Left ventricle myocardium inferior (tissue), 1 donor: ENCODE data around the gene AHR. TPM values are rescaled to one million over a fixed set of nuclear protein-coding genes. Genes with fewer than 3 reads are reported as not detected.

ENCODE experiments used
- DNase-seq: peaks from one replicate; pipeline ENCODE4 v3.0.0-alpha.2; 2020
- H3K27ac ChIP-seq: fragments of 200-600 bp; replicated peaks from 2 replicates; pipeline ENCODE4 v1.8.0; 2021
- H3K27me3 ChIP-seq: fragments of 200-600 bp; 2 replicates; pipeline ENCODE4 v1.8.0; 2021; ENCODE audit warnings: low read depth
- H3K36me3 ChIP-seq: fragments of 200-600 bp; 2 replicates; pipeline ENCODE4 v1.8.0; 2021
- H3K4me1 ChIP-seq: fragments of 200-600 bp; 2 replicates; pipeline ENCODE4 v1.8.0; 2021
- H3K4me3 ChIP-seq: fragments of 200-600 bp; 2 replicates; pipeline ENCODE4 v1.8.0; 2021; ENCODE audit warnings: mild to moderate bottlenecking, moderate library complexity
- H3K9me3 ChIP-seq: fragments of 200-600 bp; replicated peaks from 2 replicates; pipeline ENCODE4 v1.8.0; 2021
- intact Hi-C: fragments of 100-400 bp; cut with micrococcal nuclease; formaldehyde crosslinking; loops from one replicate; pipeline ENCODE4 v1.11.0; 2022
- total RNA-seq: library from RNA; stranded (reverse); fragmentation: NEBNext Ultra II Directional; extraction: Animal tissue kit (Norgen Biotek cat#: 25700); gene quantifications from one replicate; pipeline ENCODE4 v1.2.1, GENCODE V29; 2021
- TF ChIP-seq, protein P1 (sequence below): fragments of 200-600 bp; IDR thresholded peaks from 2 replicates; pipeline ENCODE4 v1.8.0; 2021; ENCODE audit warnings: antibody characterized with exemption, mild to moderate bottlenecking, borderline replicate concordance
- donor health status: DM: no; HTN: yes; CAD: no; lungs with severe emphysema.

The AHR gene
- total RNA-seq, 1 donor from 2014 or later: 24.9 TPM

DNA sequence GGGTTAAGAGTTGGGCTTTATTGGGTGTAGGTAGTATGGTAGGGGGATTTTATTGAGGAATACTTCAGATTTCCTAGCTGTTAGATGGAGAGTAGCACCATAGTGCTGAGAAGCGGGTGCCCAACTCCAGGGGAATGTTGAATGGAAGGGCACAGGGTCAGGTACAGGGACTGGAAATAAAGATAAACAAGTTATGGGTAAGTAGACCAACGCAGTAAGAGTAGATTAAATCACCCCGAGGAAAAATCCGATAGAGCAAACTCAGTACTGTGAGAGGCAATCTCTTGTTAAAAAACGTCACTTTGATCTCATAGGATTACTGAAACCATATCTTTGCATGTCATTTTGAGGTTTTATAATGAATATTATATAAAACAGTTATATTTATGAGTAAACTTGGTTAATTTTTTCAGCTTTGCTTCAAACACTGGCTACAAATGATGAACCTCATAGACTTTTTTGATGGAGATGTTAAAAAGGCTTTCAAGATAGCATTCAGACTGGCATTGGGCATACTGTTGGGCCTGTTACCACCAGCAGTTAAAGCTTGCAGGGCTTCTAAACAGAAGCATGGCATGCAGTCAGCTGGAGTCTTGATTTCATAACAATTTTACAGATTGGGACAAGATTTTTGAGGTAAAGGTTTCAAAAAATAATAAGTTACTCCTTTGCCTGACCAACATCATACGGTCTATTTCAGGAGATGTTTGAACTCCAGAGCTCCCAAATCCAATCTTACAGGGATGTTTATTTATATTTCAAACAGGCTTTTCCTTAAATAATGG, 7.1 kb downstream of the AHR start:
- H3K27ac ChIP-seq: peak overlapping the region; percentile 97
- H3K4me1 ChIP-seq: peaks cover 90% of the 10 kb centered on the region
- peak overlapping the region; percentile 32 for H3K4me3 ChIP-seq
- TF ChIP-seq, protein P1, sequence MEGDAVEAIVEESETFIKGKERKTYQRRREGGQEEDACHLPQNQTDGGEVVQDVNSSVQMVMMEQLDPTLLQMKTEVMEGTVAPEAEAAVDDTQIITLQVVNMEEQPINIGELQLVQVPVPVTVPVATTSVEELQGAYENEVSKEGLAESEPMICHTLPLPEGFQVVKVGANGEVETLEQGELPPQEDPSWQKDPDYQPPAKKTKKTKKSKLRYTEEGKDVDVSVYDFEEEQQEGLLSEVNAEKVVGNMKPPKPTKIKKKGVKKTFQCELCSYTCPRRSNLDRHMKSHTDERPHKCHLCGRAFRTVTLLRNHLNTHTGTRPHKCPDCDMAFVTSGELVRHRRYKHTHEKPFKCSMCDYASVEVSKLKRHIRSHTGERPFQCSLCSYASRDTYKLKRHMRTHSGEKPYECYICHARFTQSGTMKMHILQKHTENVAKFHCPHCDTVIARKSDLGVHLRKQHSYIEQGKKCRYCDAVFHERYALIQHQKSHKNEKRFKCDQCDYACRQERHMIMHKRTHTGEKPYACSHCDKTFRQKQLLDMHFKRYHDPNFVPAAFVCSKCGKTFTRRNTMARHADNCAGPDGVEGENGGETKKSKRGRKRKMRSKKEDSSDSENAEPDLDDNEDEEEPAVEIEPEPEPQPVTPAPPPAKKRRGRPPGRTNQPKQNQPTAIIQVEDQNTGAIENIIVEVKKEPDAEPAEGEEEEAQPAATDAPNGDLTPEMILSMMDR: no peak
- H3K9me3 ChIP-seq: no peaks in the 10 kb centered on the region
- no peaks in the 10 kb centered on the region for H3K27me3 ChIP-seq
- peaks cover 9% of the 10 kb centered on the region for H3K36me3 ChIP-seq
- intact Hi-C loops: loop anchor here (10.0 kb wide), 1 partner anchor 321 kb away; no protein-coding TSS in a partner anchor
- DNase-seq: no peak

DNA sequence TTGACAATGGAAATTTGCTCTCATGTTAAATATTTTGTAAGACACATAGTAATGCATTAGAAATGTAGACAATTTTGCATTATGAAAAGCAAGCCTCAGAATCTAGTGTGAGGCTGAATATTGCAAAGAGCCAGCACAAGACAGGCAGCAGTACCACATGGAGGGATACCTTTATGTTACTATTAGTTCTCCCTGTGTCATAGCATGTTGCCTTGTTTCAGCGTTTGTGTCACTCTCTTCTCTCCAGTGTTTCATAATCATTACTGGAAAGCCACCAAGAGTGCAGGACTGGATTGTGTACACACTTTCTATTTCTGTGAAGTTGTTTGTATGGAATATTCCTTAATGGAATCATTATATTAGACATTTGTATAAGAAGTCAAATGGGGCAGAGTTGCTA, 8.5 kb downstream of the AHR start:
- intact Hi-C loops: loop anchor here (10.0 kb wide), 1 partner anchor 322 kb away; no protein-coding TSS in a partner anchor
- Histone ChIP-seq H3K4me3 (peak overlapping the region; percentile 29), H3K36me3 (peaks cover 24% of the 10 kb centered on the region), H3K9me3 (no peaks in the 10 kb centered on the region), H3K27me3 (no peaks in the 10 kb centered on the region), H3K4me1 (peaks cover 86% of the 10 kb centered on the region), H3K27ac (peak overlapping the region; percentile 97)
- TF ChIP-seq, protein P1: no peak
- DNase-seq: no peak

DNA sequence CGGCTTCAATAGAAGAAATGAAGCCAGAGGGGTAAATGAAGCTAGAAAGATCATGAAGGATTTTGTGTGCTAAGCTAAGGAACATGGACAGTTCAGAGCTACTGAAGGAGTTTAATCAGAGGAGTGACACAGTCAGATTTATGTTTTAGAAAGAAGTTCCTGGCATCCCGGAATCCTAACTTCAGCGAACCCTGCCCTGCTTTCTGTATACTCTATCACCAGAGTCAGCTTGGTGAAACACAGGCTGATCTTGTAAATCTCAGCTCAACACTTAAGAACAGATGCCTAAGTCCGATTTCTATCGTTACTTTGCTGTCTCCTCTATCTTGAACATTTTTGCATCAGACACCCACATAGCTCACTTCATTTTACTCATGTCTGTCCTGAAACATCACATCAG, 9.1 kb downstream of the AHR start:
- Histone ChIP-seq H3K4me3 (peak overlapping the region; percentile 29), H3K9me3 (no peaks in the 10 kb centered on the region), H3K27me3 (no peaks in the 10 kb centered on the region), H3K4me1 (peaks cover 85% of the 10 kb centered on the region), H3K36me3 (peaks cover 25% of the 10 kb centered on the region), H3K27ac (peak overlapping the region; percentile 97)
- intact Hi-C loops: loop anchor here (10.0 kb wide), 1 partner anchor 323 kb away; no protein-coding TSS in a partner anchor
- TF ChIP-seq, protein P1: no peak
- DNase-seq: no peak

DNA sequence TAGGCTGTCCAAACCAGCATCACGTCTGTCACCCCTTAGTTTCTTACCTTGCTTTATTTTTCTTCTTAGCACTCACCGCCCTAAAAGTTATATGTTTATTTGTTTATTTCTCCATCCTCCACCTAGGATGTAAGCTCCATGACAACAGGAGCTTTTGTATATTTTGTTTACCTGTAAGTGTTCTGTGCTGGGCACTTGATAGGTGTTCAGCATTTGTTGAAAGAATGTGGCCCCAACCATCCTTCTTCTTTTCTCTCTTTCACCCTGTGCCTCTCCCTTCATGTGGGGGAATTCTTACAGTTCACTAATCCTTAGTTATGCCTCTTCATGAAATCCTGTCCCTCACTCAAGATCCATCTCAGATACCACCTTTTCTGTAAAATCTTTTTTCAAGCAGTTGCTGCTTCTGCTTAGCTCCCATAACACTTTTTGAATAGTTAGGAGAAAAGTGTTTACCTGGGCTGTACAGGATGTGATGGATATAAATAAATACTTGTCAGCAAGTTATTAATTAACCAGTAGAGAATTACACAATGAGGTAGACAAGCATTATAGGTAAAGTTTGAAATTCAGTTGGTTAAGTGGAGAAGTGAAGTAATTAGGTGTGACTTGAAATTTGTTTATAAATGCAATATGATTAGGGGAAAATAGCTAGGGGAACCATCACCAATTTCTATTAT, 9.7 kb downstream of the AHR start:
- DNase-seq: no peak
- TF ChIP-seq, protein P1: no peak
- Histone ChIP-seq H3K9me3 (no peaks in the 10 kb centered on the region), H3K4me1 (peaks cover 85% of the 10 kb centered on the region), H3K27me3 (no peaks in the 10 kb centered on the region), H3K36me3 (peaks cover 26% of the 10 kb centered on the region), H3K4me3 (peak overlapping the region; percentile 29), H3K27ac (peak overlapping the region; percentile 97)
- intact Hi-C loops: loop anchor here (10.0 kb wide), 1 partner anchor 323 kb away; no protein-coding TSS in a partner anchor

DNA sequence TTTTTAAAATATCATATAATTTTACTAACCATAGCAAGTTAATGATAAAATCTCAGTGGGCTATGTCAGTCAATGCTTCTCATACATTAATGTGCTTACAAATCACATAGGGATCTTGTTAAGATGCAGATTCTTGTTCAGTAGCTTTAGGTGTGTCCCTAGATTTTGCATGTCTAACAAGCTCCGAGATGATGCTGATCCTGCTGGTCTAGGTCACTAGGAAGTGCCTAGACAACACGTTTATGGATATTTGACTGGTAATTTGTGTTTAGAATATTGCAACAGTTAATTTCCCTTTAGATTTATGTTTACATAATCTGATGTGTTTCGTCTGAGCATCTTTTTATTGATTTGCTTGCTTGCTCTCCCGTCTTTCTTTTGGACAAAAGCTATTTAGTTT, 12.7 kb downstream of the AHR start:
- no peak for DNase-seq
- peak overlapping the region; percentile 71 for H3K27ac ChIP-seq
- TF ChIP-seq, protein P1: no peak
- H3K9me3 ChIP-seq: no peaks in the 10 kb centered on the region
- intact Hi-C loops: no loop called here
- H3K4me1 ChIP-seq: peaks cover 70% of the 10 kb centered on the region
- peaks cover 31% of the 10 kb centered on the region for H3K36me3 ChIP-seq
- no peak overlapping the region for H3K4me3 ChIP-seq
- H3K27me3 ChIP-seq: no peaks in the 10 kb centered on the region
